HEK293 (cell line): ENCODE data around the gene UBA1.

Experiments used
- BCL6B ChIP-seq: fragments of 450-650 bp; formaldehyde crosslinking; IDR thresholded peaks from 2 replicates; pipeline ENCODE4 v1.5.1; 2017; ENCODE audit warnings: missing biosample characterization, missing genetic modification characterization
- FEZF1 ChIP-seq: fragments of 450-650 bp; formaldehyde crosslinking; IDR thresholded peaks from 2 replicates; pipeline ENCODE4 v1.5.1; 2016; ENCODE audit warnings: missing biosample characterization, missing genetic modification characterization
- GFI1B ChIP-seq: fragments of 450-650 bp; formaldehyde crosslinking; IDR thresholded peaks from 2 replicates; pipeline ENCODE4 v1.5.1; 2016; ENCODE audit warnings: missing biosample characterization, missing genetic modification characterization
- HOXD13 ChIP-seq: sonication (generic); formaldehyde crosslinking; IDR thresholded peaks from 2 replicates; pipeline ENCODE4 v1.8.0; 2022; ENCODE audit warnings: missing genetic modification reagents, borderline replicate concordance
- SCRT2 ChIP-seq: fragments of 450-650 bp; formaldehyde crosslinking; IDR thresholded peaks from 2 replicates; pipeline ENCODE4 v1.5.1; 2016; ENCODE audit warnings: missing biosample characterization, missing genetic modification characterization
- TCF7L2 ChIP-seq: IDR thresholded peaks from 2 replicates; pipeline ENCODE4 v1.6.1; 2011; ENCODE audit warnings: low read depth, mild to moderate bottlenecking, inconsistent platforms, low read length, moderate library complexity, borderline replicate concordance
- TRIM28 ChIP-seq: IDR thresholded peaks from 2 replicates; pipeline ENCODE4 v1.6.1; 2011; ENCODE audit warnings: low read length, control low read depth, borderline replicate concordance
- WT1 ChIP-seq: fragments of 450-650 bp; formaldehyde crosslinking; IDR thresholded peaks from 2 replicates; pipeline ENCODE4 v1.5.1; 2016; ENCODE audit warnings: missing biosample characterization, missing genetic modification characterization
- YY2 ChIP-seq: fragments of 450-650 bp; formaldehyde crosslinking; IDR thresholded peaks from 2 replicates; pipeline ENCODE4 v1.5.1; 2016; ENCODE audit warnings: missing biosample characterization, missing genetic modification characterization
- ZBTB10 ChIP-seq: fragments of 450-650 bp; formaldehyde crosslinking; IDR thresholded peaks from 2 replicates; pipeline ENCODE4 v1.5.1; 2016; ENCODE audit warnings: missing biosample characterization, missing genetic modification characterization
- ZBTB6 ChIP-seq: fragments of 450-650 bp; formaldehyde crosslinking; IDR thresholded peaks from 2 replicates; pipeline ENCODE4 v1.5.1; 2017; ENCODE audit warnings: missing biosample characterization, missing genetic modification characterization
- ZEB2 ChIP-seq: fragments of 450-650 bp; formaldehyde crosslinking; IDR thresholded peaks from 2 replicates; pipeline ENCODE4 v1.5.1; 2016; ENCODE audit warnings: missing biosample characterization, missing genetic modification characterization
- ZNF121 ChIP-seq: fragments of 450-650 bp; formaldehyde crosslinking; IDR thresholded peaks from 2 replicates; pipeline ENCODE4 v1.5.1; 2016; ENCODE audit warnings: missing biosample characterization, missing genetic modification characterization
- ZNF18 ChIP-seq: fragments of 450-650 bp; formaldehyde crosslinking; IDR thresholded peaks from 2 replicates; pipeline ENCODE4 v1.5.1; 2016; ENCODE audit warnings: missing biosample characterization, missing genetic modification characterization
- ZNF26 ChIP-seq: fragments of 450-650 bp; formaldehyde crosslinking; IDR thresholded peaks from 2 replicates; pipeline ENCODE4 v1.5.1; 2016; ENCODE audit warnings: missing biosample characterization, missing genetic modification characterization
- ZNF280C ChIP-seq: fragments of 450-650 bp; formaldehyde crosslinking; IDR thresholded peaks from 2 replicates; pipeline ENCODE4 v1.5.1; 2016; ENCODE audit warnings: missing biosample characterization, missing genetic modification characterization
- ZNF335 ChIP-seq: fragments of 450-650 bp; formaldehyde crosslinking; conservative IDR thresholded peaks from 2 replicates; pipeline ENCODE4 v1.5.1; 2016; ENCODE audit warnings: missing biosample characterization, missing genetic modification characterization
- ZNF394 ChIP-seq: fragments of 450-650 bp; formaldehyde crosslinking; IDR thresholded peaks from 2 replicates; pipeline ENCODE4 v1.5.1; 2016; ENCODE audit warnings: missing biosample characterization, missing genetic modification characterization, mild to moderate bottlenecking, moderate library complexity, borderline replicate concordance
- ZNF530 ChIP-seq: fragments of 450-650 bp; formaldehyde crosslinking; IDR thresholded peaks from 2 replicates; pipeline ENCODE4 v1.5.1; 2016; ENCODE audit warnings: low read depth, missing biosample characterization, missing genetic modification characterization
- ZNF549 ChIP-seq: fragments of 450-650 bp; IDR thresholded peaks from 2 replicates; pipeline ENCODE4 v1.5.1; 2018; ENCODE audit warnings: missing biosample characterization, missing genetic modification characterization, mild to moderate bottlenecking, inconsistent platforms, moderate library complexity
- ZNF600 ChIP-seq: fragments of 450-650 bp; formaldehyde crosslinking; IDR thresholded peaks from 2 replicates; pipeline ENCODE4 v1.5.1; 2016; ENCODE audit warnings: missing biosample characterization, missing genetic modification characterization
- ZNF623 ChIP-seq: fragments of 450-650 bp; formaldehyde crosslinking; IDR thresholded peaks from 2 replicates; pipeline ENCODE4 v1.5.1; 2016; ENCODE audit warnings: missing biosample characterization, missing genetic modification characterization
- ZNF660 ChIP-seq: fragments of 450-650 bp; IDR thresholded peaks from 2 replicates; pipeline ENCODE4 v1.5.1; 2018; ENCODE audit warnings: missing biosample characterization, mild to moderate bottlenecking, missing genetic modification characterization
- ZSCAN30 ChIP-seq: fragments of 450-650 bp; IDR thresholded peaks from 2 replicates; pipeline ENCODE4 v1.5.1; 2018; ENCODE audit warnings: missing biosample characterization, mild to moderate bottlenecking, missing genetic modification characterization, moderate library complexity

The UBA1 gene

GRCh38 chrX:47144626-47145394 lies 48.8 kb upstream of the UBA1 start, which contains the start of the genes NDUFB11 and RBM10 (continued):
- TF ChIP-seq WT1 (tag by site-specific recombination) (no peak; the same call in 1 of the 2 replicates), FEZF1 (no peak), ZNF623 (tag by site-specific recombination) (no peak), ZNF280C (no peak), ZBTB6 (tag by site-specific recombination) (no peak), ZSCAN30 (peak; percentile 18; the same call in 1 of the 2 replicates), ZNF394 (tag by site-specific recombination) (peak; percentile 56; the same call in 1 of the 2 replicates), ZNF530 (tag by site-specific recombination) (no peak), ZNF549 (no peak), BCL6B (tag by site-specific recombination) (no peak), TCF7L2 (peak; percentile 68; the same call in 1 of the 2 replicates), GFI1B (tag by site-specific recombination) (no peak), ZNF335 (peak; percentile 76), HOXD13 (CRISPR knock-in tag) (no peak), ZNF600 (tag by site-specific recombination) (peak; percentile 57), ZEB2 (tag by site-specific recombination) (peak; percentile 44; the same call in 1 of the 2 replicates), SCRT2 (tag by site-specific recombination) (no peak), YY2 (tag by site-specific recombination) (peak; percentile 60; the same call in 1 of the 2 replicates), ZBTB10 (tag by site-specific recombination) (no peak), ZNF660 (tag by site-specific recombination) (peak; percentile 4; the same call in 1 of the 2 replicates), ZNF18 (no peak), ZNF26 (no peak), ZNF121 (tag by site-specific recombination) (no peak), TRIM28 (no peak)
